Suppressor macrophage treated with lipopolysaccharide for 1 hour (primary cell): Measurements from ENCODE around the gene NXPE1.
"Not testable (repeated sequence)": the region's sequence is repeated elsewhere in the genome, so short reads cannot be mapped to it uniquely, and the experiment has no call there.

ENCODE experiments used
- DNase-seq, 3 donors: peaks; one replicate each; pipeline ENCODE4 v3.0.0-alpha.2; 2020 to 2022

NXPE1 gene

GRCh38 chr11:114559425-114560310, at the start of gene NXPE1:
Gene NXPE1 (minus strand): TSS chr11:114559881. CDS start chr11:114551201, 8,680 bp downstream.
- DNase-seq, result no peak

DNA sequence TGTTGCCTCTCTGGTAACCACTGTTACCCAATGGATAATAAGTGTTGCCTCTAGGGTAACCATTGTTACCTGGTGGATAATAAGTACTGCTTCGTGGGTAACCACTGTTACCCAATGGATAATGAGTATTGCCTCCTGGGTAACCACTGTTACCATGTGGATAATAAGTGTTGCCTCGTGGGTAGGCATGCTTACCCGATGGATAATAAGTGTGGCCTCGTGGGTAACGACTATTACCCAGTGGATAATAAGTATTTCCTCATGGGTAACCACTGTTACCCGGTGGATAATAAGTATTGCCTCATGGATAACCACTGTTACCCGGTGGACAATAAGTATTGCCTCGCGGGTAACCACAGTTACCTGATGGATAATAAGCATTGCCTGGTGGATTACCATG, 49.7 kb upstream of the NXPE1 start:
- DNase-seq, result no peak

GRCh38 chr11:114608605-114609004, 48.9 kb upstream of the NXPE1 start:
- not testable (repeated sequence) for DNase-seq

DNA sequence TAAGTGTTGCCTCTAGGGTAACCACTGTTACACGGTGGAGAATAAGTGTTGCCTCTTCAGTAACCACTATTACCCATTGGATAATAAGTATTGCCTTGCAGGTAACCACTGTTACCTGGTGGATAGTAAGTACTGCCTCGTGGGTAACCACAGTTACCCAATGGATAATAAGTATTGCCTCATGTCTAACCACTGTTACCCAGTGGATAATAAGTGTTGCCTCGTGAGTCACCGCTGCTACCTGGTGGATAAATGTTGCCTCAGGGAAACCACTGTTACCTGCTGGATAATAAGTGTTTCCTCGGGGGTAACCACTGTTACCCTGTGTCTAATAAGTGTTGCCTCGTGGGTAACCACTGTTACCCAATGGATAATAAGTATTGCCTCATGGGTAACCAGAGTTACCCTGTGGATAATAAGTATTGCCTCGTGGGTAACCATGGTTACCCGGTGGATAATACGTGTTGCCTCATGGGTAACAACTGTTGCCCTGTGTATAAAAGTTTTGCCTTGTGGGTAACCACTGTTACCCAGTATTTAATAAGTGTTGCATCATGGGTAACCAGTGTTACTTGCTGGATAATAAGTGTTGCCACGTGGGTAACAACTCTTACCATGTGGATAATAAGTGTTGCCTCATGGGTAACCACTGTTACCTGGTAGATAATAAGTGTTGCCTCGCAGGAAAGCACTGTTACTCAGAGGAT, 48.2 kb upstream of the NXPE1 start:
- DNase-seq, result no peak

DNA sequence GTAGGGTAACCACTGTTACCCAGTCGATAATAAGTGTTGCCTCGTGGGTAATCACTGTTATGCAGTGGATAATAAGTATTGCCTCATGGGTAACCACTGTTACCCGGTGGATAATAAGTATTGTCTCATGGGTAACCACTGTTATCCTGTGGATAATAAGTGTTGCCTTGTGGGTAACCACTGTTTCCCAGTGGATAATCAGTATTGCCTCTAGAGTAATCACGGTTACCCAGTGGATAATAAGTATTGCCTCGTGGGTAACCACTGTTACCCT, 47.1 kb upstream of the NXPE1 start:
- not testable (repeated sequence) for DNase-seq

DNA sequence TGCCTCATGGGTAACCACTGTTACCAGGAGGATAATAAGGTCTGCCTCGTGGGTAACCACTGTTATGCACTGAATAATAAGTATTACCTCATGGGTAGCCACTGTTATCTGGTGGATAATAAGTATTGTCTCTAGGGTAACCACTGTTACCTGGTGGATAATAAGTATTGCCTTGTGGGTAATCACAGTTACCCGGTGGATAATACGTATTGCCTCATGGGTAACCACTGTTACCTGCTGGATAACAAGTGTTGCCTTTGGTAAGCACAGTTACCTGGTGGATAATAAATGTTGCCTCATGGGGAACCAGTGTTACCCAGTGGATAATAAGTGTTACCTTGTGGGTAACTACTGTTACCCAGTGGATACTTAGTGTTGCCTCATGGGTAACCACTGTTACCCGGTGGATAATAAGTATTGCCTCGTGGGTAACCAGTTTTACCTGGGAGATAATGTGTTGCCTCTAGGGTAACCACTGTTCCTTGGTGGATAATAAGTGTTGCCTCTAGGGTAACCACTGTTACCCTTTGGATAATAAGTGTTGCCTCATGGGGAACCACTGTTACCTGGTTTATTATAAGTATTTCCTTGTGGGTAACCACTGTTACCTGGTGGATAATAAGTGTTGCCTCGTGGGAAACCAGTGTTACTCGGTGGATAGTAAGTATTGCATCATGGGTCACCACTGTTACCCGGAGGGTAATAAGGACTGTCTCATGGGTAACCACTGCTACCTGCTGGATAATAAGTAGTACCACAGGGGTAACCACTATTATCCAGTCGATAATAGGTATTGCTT, 46.5 kb upstream of the NXPE1 start:
- no peak for DNase-seq

- no peak for DNase-seq
Measured at GRCh38 chr11:114605370-114605769, 45.7 kb upstream of the NXPE1 start.

GRCh38 chr11:114604886-114605285, 45.2 kb upstream of the NXPE1 start:
- DNase-seq, result no peak

GRCh38 chr11:114604179-114604813, 44.6 kb upstream of the NXPE1 start:
- no peak for DNase-seq

- not testable (repeated sequence) for DNase-seq
Measured at GRCh38 chr11:114603151-114603550, 43.5 kb upstream of the NXPE1 start.

- DNase-seq, result no peak
Measured at GRCh38 chr11:114598461-114598860, 38.8 kb upstream of the NXPE1 start.

- DNase-seq, result no peak
Measured at GRCh38 chr11:114596175-114596919, 36.7 kb upstream of the NXPE1 start.

DNA sequence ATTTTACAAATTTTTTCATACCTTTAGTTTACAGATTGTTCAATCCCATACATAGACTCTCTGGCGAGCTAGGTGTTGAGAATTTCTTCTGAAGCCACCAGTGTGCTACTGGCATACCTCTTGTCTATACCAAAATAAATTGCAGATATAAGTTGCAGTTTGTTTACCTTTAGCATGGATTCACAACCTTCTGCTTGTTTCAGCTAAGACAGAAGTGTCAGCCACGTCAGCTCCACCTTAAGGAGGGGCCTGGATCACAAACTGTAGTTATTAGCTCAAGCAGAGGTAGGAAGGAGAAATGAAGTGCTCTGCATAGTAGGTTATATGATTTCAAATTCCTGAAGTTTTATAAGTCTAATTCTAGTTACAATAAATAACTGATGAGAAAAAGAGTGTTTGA, 35.9 kb upstream of the NXPE1 start, which contains the start of gene NXPE4:
TSS of gene NXPE4 (minus strand) at position 216 of the 400 bp plus-strand sequence. CDS start 1,027 bp downstream, outside the sequence.
- no peak for DNase-seq

DNA sequence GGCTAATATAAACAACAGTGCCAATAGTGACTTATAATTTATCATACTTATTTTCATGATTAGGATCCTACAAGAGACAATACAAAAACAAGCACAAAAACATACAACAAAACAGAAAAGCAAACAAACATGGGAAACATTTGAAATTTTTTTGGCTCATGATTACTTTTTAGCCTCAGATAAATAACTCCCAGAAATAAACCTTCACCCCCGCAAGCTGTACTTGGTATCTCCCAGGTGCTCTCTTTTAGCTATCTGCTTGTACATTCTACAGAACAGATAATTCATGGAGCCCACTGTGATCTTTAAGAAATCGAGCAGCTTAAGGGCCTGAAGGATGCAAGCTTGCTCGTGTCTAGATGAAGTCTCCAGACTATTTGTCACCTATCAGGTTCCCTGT, 35.0 kb upstream of the NXPE1 start:
- DNase-seq, result no peak

- no peak for DNase-seq
Measured at GRCh38 chr11:114587398-114587953, 27.8 kb upstream of the NXPE1 start.

GRCh38 chr11:114586797-114587196, 27.1 kb upstream of the NXPE1 start:
- DNase-seq, result no peak

DNA sequence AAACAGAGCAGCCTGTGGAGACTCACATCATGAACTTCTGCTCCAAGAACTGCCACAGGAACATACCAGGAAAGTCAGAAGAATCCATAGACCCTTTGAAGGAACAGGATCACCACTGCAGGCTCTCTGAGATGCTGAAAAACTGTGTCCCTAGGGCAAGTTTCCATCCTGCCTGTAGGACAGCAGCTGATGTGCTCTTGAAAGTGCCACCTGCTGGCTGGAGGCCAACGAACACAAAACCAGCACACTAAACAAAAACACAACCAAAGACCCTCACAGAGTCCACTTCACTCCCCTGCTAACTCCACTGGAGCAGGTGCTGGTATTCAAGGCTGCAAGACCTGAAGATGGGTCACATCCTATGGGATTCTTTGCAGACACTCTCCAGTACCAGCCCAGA, 12.0 kb upstream of the NXPE1 start:
- no peak for DNase-seq

- DNase-seq, result no peak
Measured at GRCh38 chr11:114569801-114570200, 10.1 kb upstream of the NXPE1 start.

GRCh38 chr11:114566276-114566675, 6.6 kb upstream of the NXPE1 start:
- DNase-seq, result no peak

GRCh38 chr11:114564831-114565230, 5.2 kb upstream of the NXPE1 start:
- no peak for DNase-seq

DNA sequence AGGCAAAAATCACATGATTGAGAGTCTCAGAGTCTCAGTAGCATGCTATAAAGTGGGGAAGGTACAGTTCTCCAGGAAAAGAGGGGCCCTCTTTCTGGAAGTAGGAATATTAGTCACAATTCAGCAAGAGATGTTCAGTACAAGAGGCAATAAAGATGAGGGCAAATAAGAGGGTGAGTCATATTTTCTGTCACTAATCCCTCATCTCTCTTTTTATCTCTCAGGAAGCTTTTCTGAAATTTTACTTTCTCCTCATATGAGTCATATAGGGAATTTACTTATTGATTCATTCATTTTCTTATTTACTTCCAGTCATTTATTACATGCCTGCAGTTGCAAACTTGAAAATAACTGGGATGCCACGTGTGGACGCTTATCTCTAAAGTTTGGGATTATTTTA, 3.4 kb upstream of the NXPE1 start:
- DNase-seq, result no peak
